ENCODE measurements around the gene MAN1A2.
"Not testable (repeated sequence)": the region's sequence is repeated elsewhere in the genome, so short reads cannot be mapped to it uniquely, and the experiment has no call there.

MAN1A2 gene

GRCh38 chr1:117339866-117340700 lies 27.2 kb upstream of the MAN1A2 start:
- Histone ChIP-seq H3K36me3 (ENCODE audit: control insufficient read depth in 2 of 2, insufficient read depth in 2 of 2, low read length in 2 of 2) (no peaks in the 10 kb centered on the region), H3K27me3 (ENCODE audit: control insufficient read depth in 1 of 2, insufficient read depth in 2 of 2, low read length in 2 of 2) (peaks cover 0 to under 1% of the 10 kb centered on the region in 2 donors), H3K9ac (ENCODE audit: low read length in 2 of 2) (no peak overlapping the region), H3K9me3 (ENCODE audit: control insufficient read depth in 2 of 2, low read length in 2 of 2) (no peaks in the 10 kb centered on the region), H3K27ac (ENCODE audit: low read length) (no peak overlapping the region), H3K4me3 (ENCODE audit: low read length in 2 of 2) (no peak overlapping the region), H3K4me1 (ENCODE audit: control insufficient read depth, insufficient read depth, low read length) (no peaks in the 10 kb centered on the region)

- Histone ChIP-seq H3K27ac (ENCODE audit: low read length) (no peak overlapping the region), H3K9ac (ENCODE audit: low read length in 2 of 2) (no peak overlapping the region), H3K27me3 (ENCODE audit: control insufficient read depth in 1 of 2, insufficient read depth in 2 of 2, low read length in 2 of 2) (peaks cover 0 to 3% of the 10 kb centered on the region in 2 donors), H3K9me3 (ENCODE audit: control insufficient read depth in 2 of 2, low read length in 2 of 2) (no peaks in the 10 kb centered on the region), H3K36me3 (ENCODE audit: control insufficient read depth in 2 of 2, insufficient read depth in 2 of 2, low read length in 2 of 2) (no peaks in the 10 kb centered on the region), H3K4me3 (ENCODE audit: low read length in 2 of 2) (no peak overlapping the region), H3K4me1 (ENCODE audit: control insufficient read depth, insufficient read depth, low read length) (no peaks in the 10 kb centered on the region)
Observed at GRCh38 chr1:117341123-117341522, 26.1 kb upstream of the MAN1A2 start.

GRCh38 chr1:117342397-117342796 lies 24.9 kb upstream of the MAN1A2 start:
- peaks cover 0 to 3% of the 10 kb centered on the region in 2 donors for H3K27me3 ChIP-seq (ENCODE audit: control insufficient read depth in 1 of 2, insufficient read depth in 2 of 2, low read length in 2 of 2)

GRCh38 chr1:117346206-117346928 lies 20.9 kb upstream of the MAN1A2 start:
- Histone ChIP-seq H3K4me3 (ENCODE audit: low read length in 2 of 2) (no peak overlapping the region), H3K9ac (ENCODE audit: low read length in 2 of 2) (no peak overlapping the region), H3K9me3 (ENCODE audit: control insufficient read depth in 2 of 2, low read length in 2 of 2) (no peaks in the 10 kb centered on the region), H3K36me3 (ENCODE audit: control insufficient read depth in 2 of 2, insufficient read depth in 2 of 2, low read length in 2 of 2) (no peaks in the 10 kb centered on the region), H3K27me3 (ENCODE audit: control insufficient read depth in 1 of 2, insufficient read depth in 2 of 2, low read length in 2 of 2) (peaks cover 0 to 3% of the 10 kb centered on the region in 2 donors), H3K27ac (ENCODE audit: low read length) (no peak overlapping the region), H3K4me1 (ENCODE audit: control insufficient read depth, insufficient read depth, low read length) (no peaks in the 10 kb centered on the region)

More at GRCh38 chr1:117342397-117342796, 24.9 kb upstream of the MAN1A2 start:
- Histone ChIP-seq H3K27ac (ENCODE audit: low read length) (no peak overlapping the region), H3K9me3 (ENCODE audit: control insufficient read depth in 2 of 2, low read length in 2 of 2) (no peaks in the 10 kb centered on the region), H3K4me3 (ENCODE audit: low read length in 2 of 2) (no peak overlapping the region), H3K9ac (ENCODE audit: low read length in 2 of 2) (no peak overlapping the region), H3K36me3 (ENCODE audit: control insufficient read depth in 2 of 2, insufficient read depth in 2 of 2, low read length in 2 of 2) (no peaks in the 10 kb centered on the region), H3K4me1 (ENCODE audit: control insufficient read depth, insufficient read depth, low read length) (no peaks in the 10 kb centered on the region)

- no peaks in the 10 kb centered on the region for H3K36me3 ChIP-seq (ENCODE audit: control insufficient read depth in 2 of 2, insufficient read depth in 2 of 2, low read length in 2 of 2)
- H3K27me3 ChIP-seq (ENCODE audit: control insufficient read depth in 1 of 2, insufficient read depth in 2 of 2, low read length in 2 of 2) = peaks cover 0 to 3% of the 10 kb centered on the region in 2 donors
- H3K4me3 ChIP-seq (ENCODE audit: low read length in 2 of 2) = no peak overlapping the region
- H3K9me3 ChIP-seq (ENCODE audit: control insufficient read depth in 2 of 2, low read length in 2 of 2) = no peaks in the 10 kb centered on the region
- H3K27ac ChIP-seq (ENCODE audit: low read length) = no peak overlapping the region
- no peak overlapping the region for H3K9ac ChIP-seq (ENCODE audit: low read length in 2 of 2)
- H3K4me1 ChIP-seq (ENCODE audit: control insufficient read depth, insufficient read depth, low read length) = no peaks in the 10 kb centered on the region
Observed at GRCh38 chr1:117347907-117348306, 19.3 kb upstream of the MAN1A2 start.

GRCh38 chr1:117352695-117353094 lies 14.6 kb upstream of the MAN1A2 start:
- not testable (repeated sequence) for H3K36me3 ChIP-seq (ENCODE audit: control insufficient read depth in 2 of 2, insufficient read depth in 2 of 2, low read length in 2 of 2); H3K9ac ChIP-seq (ENCODE audit: low read length in 2 of 2); H3K9me3 ChIP-seq (ENCODE audit: control insufficient read depth in 2 of 2, low read length in 2 of 2); H3K4me1 ChIP-seq (ENCODE audit: control insufficient read depth, insufficient read depth, low read length); H3K4me3 ChIP-seq (ENCODE audit: low read length in 2 of 2); H3K27me3 ChIP-seq (ENCODE audit: control insufficient read depth in 1 of 2, insufficient read depth in 2 of 2, low read length in 2 of 2); H3K27ac ChIP-seq (ENCODE audit: low read length)

- H3K27me3 ChIP-seq (ENCODE audit: control insufficient read depth in 1 of 2, insufficient read depth in 2 of 2, low read length in 2 of 2); H3K9ac ChIP-seq (ENCODE audit: low read length in 2 of 2); H3K4me3 ChIP-seq (ENCODE audit: low read length in 2 of 2); H3K27ac ChIP-seq (ENCODE audit: low read length); H3K36me3 ChIP-seq (ENCODE audit: control insufficient read depth in 2 of 2, insufficient read depth in 2 of 2, low read length in 2 of 2); H3K9me3 ChIP-seq (ENCODE audit: control insufficient read depth in 2 of 2, low read length in 2 of 2); H3K4me1 ChIP-seq (ENCODE audit: control insufficient read depth, insufficient read depth, low read length): not testable (repeated sequence)
Observed at GRCh38 chr1:117357833-117358603, 9.2 kb upstream of the MAN1A2 start.

- H3K9me3 ChIP-seq (ENCODE audit: control insufficient read depth in 2 of 2, low read length in 2 of 2); H3K9ac ChIP-seq (ENCODE audit: low read length in 2 of 2); H3K36me3 ChIP-seq (ENCODE audit: control insufficient read depth in 2 of 2, insufficient read depth in 2 of 2, low read length in 2 of 2); H3K4me1 ChIP-seq (ENCODE audit: control insufficient read depth, insufficient read depth, low read length); H3K27me3 ChIP-seq (ENCODE audit: control insufficient read depth in 1 of 2, insufficient read depth in 2 of 2, low read length in 2 of 2); H3K27ac ChIP-seq (ENCODE audit: low read length); H3K4me3 ChIP-seq (ENCODE audit: low read length in 2 of 2): not testable (repeated sequence)
Observed at GRCh38 chr1:117358604-117358887, 8.7 kb upstream of the MAN1A2 start.

GRCh38 chr1:117359561-117360289 lies 7.5 kb upstream of the MAN1A2 start:
- Histone ChIP-seq H3K4me1 (ENCODE audit: control insufficient read depth, insufficient read depth, low read length) (peaks cover 4% of the 10 kb centered on the region), H3K9me3 (ENCODE audit: control insufficient read depth in 2 of 2, low read length in 2 of 2) (no peaks in the 10 kb centered on the region), H3K27ac (ENCODE audit: low read length) (no peak overlapping the region), H3K36me3 (ENCODE audit: control insufficient read depth in 2 of 2, insufficient read depth in 2 of 2, low read length in 2 of 2) (no peaks in the 10 kb centered on the region), H3K4me3 (ENCODE audit: low read length in 2 of 2) (no peak overlapping the region), H3K27me3 (ENCODE audit: control insufficient read depth in 1 of 2, insufficient read depth in 2 of 2, low read length in 2 of 2) (no peaks in the 10 kb centered on the region), H3K9ac (ENCODE audit: low read length in 2 of 2) (no peak overlapping the region)

GRCh38 chr1:117362986-117363385 lies 4.3 kb upstream of the MAN1A2 start:
- Histone ChIP-seq H3K9ac (ENCODE audit: low read length in 2 of 2) (no peak overlapping the region), H3K36me3 (ENCODE audit: control insufficient read depth in 2 of 2, insufficient read depth in 2 of 2, low read length in 2 of 2) (no peaks in the 10 kb centered on the region), H3K4me1 (ENCODE audit: control insufficient read depth, insufficient read depth, low read length) (peaks cover 14% of the 10 kb centered on the region), H3K27ac (ENCODE audit: low read length) (no peak overlapping the region), H3K9me3 (ENCODE audit: control insufficient read depth in 2 of 2, low read length in 2 of 2) (no peaks in the 10 kb centered on the region), H3K4me3 (ENCODE audit: low read length in 2 of 2) (no peak overlapping the region), H3K27me3 (ENCODE audit: control insufficient read depth in 1 of 2, insufficient read depth in 2 of 2, low read length in 2 of 2) (no peaks in the 10 kb centered on the region)
